OCI-LY1 (cell line): Measurements from ENCODE around the gene PPP4R3A.
A peak's percentile ranks its signal among the peaks of the same experiment; 100 is the strongest.

Experiments used
- H2AFZ ChIP-seq: fragments of 200-600 bp; sonication (generic), shearing (Covaris generic); 2 replicates; pipeline ENCODE4 v1.6.0; 2014; ENCODE audit warnings: antibody characterized with exemption, mild to moderate bottlenecking, low read length
- H3F3A ChIP-seq: fragments of 200-600 bp; sonication (generic), shearing (Covaris generic); 2 replicates; pipeline ENCODE4 v1.6.0; 2014; ENCODE audit warnings: mild to moderate bottlenecking, antibody characterized with exemption, low read length, moderate library complexity; ENCODE audit not compliant: insufficient read depth
- H3K27ac ChIP-seq: fragments of 200-600 bp; sonication (generic); 2 replicates; pipeline ENCODE4 v1.5.1; 2014; ENCODE audit warnings: low read length, mixed run types, mild to moderate bottlenecking, low read depth; ENCODE audit not compliant: poor library complexity, severe bottlenecking
- H3K27me3 ChIP-seq: fragments of 200-600 bp; sonication (generic); 2 replicates; pipeline ENCODE4 v1.6.0; 2014; ENCODE audit warnings: antibody characterized with exemption, mild to moderate bottlenecking, low read length, moderate library complexity; ENCODE audit not compliant: insufficient read depth
- H3K36me3 ChIP-seq: fragments of 200-600 bp; sonication (generic); 2 replicates; pipeline ENCODE4 v1.6.1; 2014; ENCODE audit warnings: mild to moderate bottlenecking, antibody characterized with exemption, low read length, moderate library complexity, mixed read lengths; ENCODE audit not compliant: insufficient read depth
- H3K4me1 ChIP-seq: fragments of 200-600 bp; sonication (generic); 2 replicates; pipeline ENCODE4 v1.5.1; 2014; ENCODE audit warnings: mild to moderate bottlenecking, low read length, moderate library complexity; ENCODE audit not compliant: insufficient read depth, severe bottlenecking
- H3K4me2 ChIP-seq: fragments of 200-600 bp; sonication (generic), shearing (Covaris generic); 2 replicates; pipeline ENCODE4 v1.6.1; 2014; ENCODE audit warnings: low read length
- H3K4me3 ChIP-seq: fragments of 200-600 bp; sonication (generic); 2 replicates; pipeline ENCODE4 v1.5.1; 2014; ENCODE audit warnings: low read length, low read depth, mild to moderate bottlenecking, mixed read lengths; ENCODE audit not compliant: poor library complexity, severe bottlenecking
- H3K79me2 ChIP-seq: fragments of 200-600 bp; shearing (Covaris generic); 2 replicates; pipeline ENCODE4 v1.6.1; 2016; ENCODE audit warnings: mixed run types, low read length, mixed read lengths; ENCODE audit not compliant: insufficient read depth
- H3K9ac ChIP-seq: fragments of 200-600 bp; sonication (generic), shearing (Covaris generic); 2 replicates; pipeline ENCODE4 v1.6.1; 2014; ENCODE audit warnings: mild to moderate bottlenecking, low read length, mixed read lengths
- H3K9me2 ChIP-seq: fragments of 200-600 bp; sonication (generic), shearing (Covaris generic); 2 replicates; pipeline ENCODE4 v1.6.1; 2014; ENCODE audit warnings: low read depth, mild to moderate bottlenecking, low read length, mixed read lengths
- H3K9me3 ChIP-seq: fragments of 200-600 bp; shearing (Covaris generic); 2 replicates; pipeline ENCODE4 v1.6.1; 2014; ENCODE audit warnings: low read length, mixed read lengths
- H4K20me1 ChIP-seq: fragments of 200-600 bp; sonication (generic), shearing (Covaris generic); 2 replicates; pipeline ENCODE4 v1.6.0; 2016; ENCODE audit warnings: mild to moderate bottlenecking, low read length; ENCODE audit not compliant: insufficient read depth
- CTCF ChIP-seq: fragments of 200-600 bp; sonication (generic), shearing (Covaris generic); IDR thresholded peaks from 2 replicates; pipeline ENCODE4 v1.5.1; 2017; ENCODE audit warnings: mild to moderate bottlenecking, antibody characterized with exemption, low read length, moderate library complexity, mixed read lengths
- EZH2 ChIP-seq: fragments of 200-600 bp; sonication (generic), shearing (Covaris generic); IDR thresholded peaks from 2 replicates; pipeline ENCODE4 v1.8.0; 2017; ENCODE audit warnings: borderline replicate concordance, mixed run types, mild to moderate bottlenecking, antibody characterized with exemption, low read length, moderate library complexity, mixed read lengths

The PPP4R3A gene

GRCh38 chr14:91509878-91510170, 286 bp downstream of the PPP4R3A start:
- TF ChIP-seq EZH2 = no peak
- Histone ChIP-seq H3K27me3 (no peaks in the 10 kb centered on the region), H2AFZ (no peak overlapping the region), H3K9me3 (no peaks in the 10 kb centered on the region), H4K20me1 (no peaks in the 10 kb centered on the region), H3K36me3 (peaks cover 40% of the 10 kb centered on the region), H3K4me3 (peak overlapping the region; percentile 80), H3K27ac (peak overlapping the region; percentile 93), H3K79me2 (peaks cover 48% of the 10 kb centered on the region), H3K4me1 (peaks cover 28% of the 10 kb centered on the region), H3F3A (0 out of 2 replicates have a peak, but pooled peaks cover under 1% of the 10 kb centered on the region), H3K9ac (peak overlapping the region; percentile 91), H3K4me2 (peak overlapping the region; percentile 85), H3K9me2 (no peaks in the 10 kb centered on the region)

- Histone ChIP-seq H3K9me3 (no peaks in the 10 kb centered on the region), H2AFZ (no peak overlapping the region), H3F3A (no peaks in the 10 kb centered on the region), H3K27me3 (no peaks in the 10 kb centered on the region), H3K79me2 (peaks cover 54% of the 10 kb centered on the region), H3K4me1 (peaks cover 28% of the 10 kb centered on the region), H3K27ac (peak overlapping the region; percentile 93), H3K4me3 (peak overlapping the region; percentile 80), H3K9me2 (no peaks in the 10 kb centered on the region), H3K9ac (peak overlapping the region; percentile 91), H3K36me3 (peaks cover 46% of the 10 kb centered on the region), H4K20me1 (no peaks in the 10 kb centered on the region), H3K4me2 (peak overlapping the region; percentile 85)
- TF ChIP-seq CTCF (no peak), EZH2 (no peak)
These were observed 830 bp downstream of the PPP4R3A start for GRCh38 chr14:91509083-91509877.

- TF ChIP-seq CTCF (no peak), EZH2 (no peak)
- no peaks in the 10 kb centered on the region for H3K9me3 ChIP-seq
- no peak overlapping the region for H2AFZ ChIP-seq
- peak overlapping the region; percentile 91 for H3K9ac ChIP-seq
- H3K36me3 ChIP-seq = peaks cover 55% of the 10 kb centered on the region
- H3F3A ChIP-seq = no peaks in the 10 kb centered on the region
- no peaks in the 10 kb centered on the region for H3K9me2 ChIP-seq
- H3K27ac ChIP-seq = peak overlapping the region; percentile 93
- H3K4me1 ChIP-seq = peaks cover 34% of the 10 kb centered on the region
- H3K27me3 ChIP-seq = no peaks in the 10 kb centered on the region
- no peaks in the 10 kb centered on the region for H4K20me1 ChIP-seq
- H3K4me2 ChIP-seq = peak overlapping the region; percentile 85
- H3K79me2 ChIP-seq = peaks cover 66% of the 10 kb centered on the region
- peak overlapping the region; percentile 80 for H3K4me3 ChIP-seq
These were observed 2.0 kb downstream of the PPP4R3A start for GRCh38 chr14:91508105-91508504.

GRCh38 chr14:91506226-91506625, 3.9 kb downstream of the PPP4R3A start:
- Histone ChIP-seq H2AFZ (no peak overlapping the region), H3K36me3 (peaks cover 70% of the 10 kb centered on the region), H3K4me1 (peaks cover 31% of the 10 kb centered on the region), H3K4me3 (peak overlapping the region; percentile 11), H3K27ac (no peak overlapping the region), H3F3A (no peaks in the 10 kb centered on the region), H3K9me3 (no peaks in the 10 kb centered on the region), H3K9ac (no peak overlapping the region), H4K20me1 (no peaks in the 10 kb centered on the region), H3K4me2 (no peak overlapping the region), H3K27me3 (no peaks in the 10 kb centered on the region), H3K9me2 (no peaks in the 10 kb centered on the region), H3K79me2 (peaks cover 84% of the 10 kb centered on the region)
- TF ChIP-seq EZH2 (no peak), CTCF (no peak)
